ENCODE measurements around the gene BBOX1. TPM values are rescaled to one million over a fixed set of nuclear protein-coding genes. Genes with fewer than 3 reads are reported as not detected.

Gene BBOX1
- total and polyA plus RNA-seq, 2 of the 4 experiments (the other 2 are of a cell fraction), result not detected

DNA sequence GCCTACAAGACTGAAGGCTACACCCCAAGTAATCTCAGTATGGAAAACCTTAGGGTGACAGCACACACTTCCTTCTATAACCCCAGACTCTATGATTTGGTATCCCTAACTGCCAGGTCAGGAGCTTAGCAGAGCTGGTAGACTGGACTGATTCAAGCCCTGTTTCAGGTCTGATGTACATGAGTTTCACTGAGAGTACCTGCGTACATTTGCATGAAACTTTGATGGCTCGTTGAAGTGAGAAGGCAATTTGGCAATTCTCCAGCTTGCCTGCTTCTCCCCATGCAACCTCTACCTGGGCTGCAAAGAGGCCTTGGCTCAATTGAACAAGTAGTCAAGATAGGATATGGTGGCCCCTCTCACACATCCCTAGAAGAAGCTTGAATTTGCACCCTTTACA, 36.5 kb upstream of the BBOX1 start:
- H2AFZ ChIP-seq (replicated peaks; ENCODE audit: low read length, poor library complexity), result no peak overlapping the region
- CTCF ChIA-PET, result no interaction called here
- no peak overlapping the region for H4K8ac ChIP-seq (ENCODE audit: low read depth in 2 of 2, low read length in 2 of 2)
- intact Hi-C loops (cut with micrococcal nuclease), result no loop called here
- no peak overlapping the region for H3K23ac ChIP-seq (ENCODE audit: low read depth, low read length)
- POLR2A ChIA-PET (ENCODE audit: unreplicated experiment), result no interaction called here
- no peak overlapping the region for H4K91ac ChIP-seq (ENCODE audit: insufficient read depth, low read depth, low read length)
- H2BK20ac ChIP-seq (ENCODE audit: low read depth, low read length), result no peak overlapping the region
- H3K27me3 ChIP-seq (ENCODE audit: control insufficient read depth, insufficient read depth, low read length), result no peaks in the 10 kb centered on the region; the same call in 1 of the 2 replicates
- no peak overlapping the region for H3K4me2 ChIP-seq (ENCODE audit: low read depth, low read length)
- no peak overlapping the region for H3K9ac ChIP-seq (ENCODE audit: low read depth, low read length)
- H2BK5ac ChIP-seq (ENCODE audit: low read depth, low read length, poor library complexity, severe bottlenecking), result no peak overlapping the region
- ATAC-seq (ENCODE audit: low read depth), result no peak
- no peaks in the 10 kb centered on the region for H3K9me3 ChIP-seq (ENCODE audit: control insufficient read depth, insufficient read depth, low read length)
- no peak overlapping the region for H3K18ac ChIP-seq (ENCODE audit: low read depth, low read length)
- no peak for DNase-seq
- H2AK5ac ChIP-seq (ENCODE audit: low read depth, low read length), result no peak overlapping the region
- H4K20me1 ChIP-seq (ENCODE audit: insufficient read depth, low read length), result no peaks in the 10 kb centered on the region
- H3K9me1 ChIP-seq (ENCODE audit: insufficient read depth, low read length), result no peaks in the 10 kb centered on the region; the same call in 1 of the 2 replicates
- no peak overlapping the region for H2BK120ac ChIP-seq (ENCODE audit: low read depth, low read length)
- 100% methylated on average over 2 of the region's 2 CpGs; no CpG with 5 or more reads in 1 of the 2 experiments for WGBS, 2 experiments (ENCODE audit: extremely low coverage in 2 of 2, insufficient read length in 1 of 2)
- no peaks in the 10 kb centered on the region for H3K4me1 ChIP-seq (ENCODE audit: control insufficient read depth, insufficient read depth, low read length)
- BruUV-seq (replicated peaks), result no TSS peak
- dilution Hi-C loops (cut with HindIII; ENCODE audit: low sequenced_read_pairs, unreplicated experiment), result no loop called here
- TF ChIP-seq FOS (IDR thresholded peaks at IDR 0.05; ENCODE audit: low read depth, low read length), result no peak
- H3K79me1 ChIP-seq (ENCODE audit: low read depth in 1 of 2, low read length in 2 of 2), result no peaks in the 10 kb centered on the region
- no peak overlapping the region for H3K14ac ChIP-seq (replicated peaks; ENCODE audit: low read depth, low read length)
- no peak overlapping the region for H3K27ac ChIP-seq (ENCODE audit: insufficient read depth, low read length)
- in situ Hi-C loops (cut with MboI; ENCODE audit: low sequenced_read_pairs), result no loop called here
- H3K36me3 ChIP-seq (ENCODE audit: control insufficient read depth, insufficient read depth, low read length), result no peaks in the 10 kb centered on the region
- H4K5ac ChIP-seq (ENCODE audit: low read depth, low read length), result no peak overlapping the region
- no peak overlapping the region for H3K56ac ChIP-seq (ENCODE audit: extremely low read depth, insufficient read depth, low read length)
- no peak overlapping the region for H3K4ac ChIP-seq (ENCODE audit: low read depth, low read length)
- H2BK15ac ChIP-seq (ENCODE audit: low read depth, low read length), result no peak overlapping the region
- H3K4me3 ChIP-seq (ENCODE audit: insufficient read depth, low read depth, low read length), result no peak overlapping the region
- no peak overlapping the region for H2AK9ac ChIP-seq (replicated peaks; ENCODE audit: low read depth, low read length, poor library complexity)

Measured in IMR-90 (cell line).